Astrocyte (in vitro differentiated cells and primary cell): ENCODE measurements around the gene CEP68.

ENCODE experiments used
- CTCF ChIP-seq: IDR thresholded peaks from 2 replicates; pipeline ENCODE4 v1.5.1; 2011; ENCODE audit warnings: low read depth, mild to moderate bottlenecking, inconsistent platforms, low read length, moderate library complexity; ENCODE audit not compliant: insufficient read depth
- EZH2 ChIP-seq: IDR thresholded peaks from 2 replicates; pipeline ENCODE4 v1.6.1; 2012; ENCODE audit warnings: mild to moderate bottlenecking, low read length, inconsistent platforms; ENCODE audit not compliant: insufficient read depth

DNA sequence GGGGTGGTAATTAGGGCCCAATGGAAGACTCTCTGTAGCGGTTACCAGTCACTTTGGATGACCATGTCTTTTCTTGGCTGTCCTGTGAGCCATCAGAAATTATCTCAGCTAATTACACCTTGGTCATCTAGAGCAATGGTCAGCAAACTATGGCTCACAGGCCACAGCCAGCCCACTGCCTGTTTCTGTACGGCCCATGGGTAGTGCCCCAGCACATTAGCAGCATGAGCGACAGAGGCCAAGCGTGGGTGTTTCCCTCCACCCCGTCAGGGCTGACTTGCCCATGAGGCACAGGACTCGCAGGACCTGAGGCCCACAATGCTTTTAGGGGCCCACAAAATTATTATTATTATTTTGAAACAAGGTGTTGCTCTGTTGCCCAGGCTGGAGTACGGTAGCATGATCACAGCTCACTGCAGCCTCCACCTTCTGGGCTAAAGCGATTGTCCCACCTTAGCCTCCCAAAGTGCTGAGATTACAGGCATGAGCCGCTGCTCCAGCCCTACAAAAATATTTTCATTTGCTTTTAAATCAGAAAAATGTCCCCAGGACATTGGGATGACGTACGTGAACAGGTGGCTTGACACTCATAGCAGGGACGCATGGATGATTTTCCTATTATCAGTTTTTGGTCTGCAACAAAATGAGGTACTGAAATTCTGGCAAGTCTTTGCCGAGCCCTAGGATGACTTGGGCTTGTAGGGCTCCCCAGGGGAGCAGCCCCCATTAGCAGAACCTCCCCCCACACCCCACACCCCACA is 29.3 kb upstream of the CEP68 start:
- TF ChIP-seq CTCF (no peak), EZH2 (no peak)
